Measurements from ENCODE around the gene SULF2.

SULF2 gene

GRCh38 chr20:47735412-47736400, 49.6 kb downstream of the SULF2 start:
- no peak for DNase-seq

- no peak for DNase-seq
These were observed 50.4 kb downstream of the SULF2 start for GRCh38 chr20:47734870-47735269.

GRCh38 chr20:47733892-47734291, 51.4 kb downstream of the SULF2 start:
- DNase-seq: no peak

- DNase-seq: peak; percentile 91
These were observed 54.5 kb downstream of the SULF2 start for GRCh38 chr20:47730744-47731143.

- DNase-seq: no peak
These were observed 55.8 kb downstream of the SULF2 start for GRCh38 chr20:47729472-47729871.

- DNase-seq: no peak
These were observed 57.3 kb downstream of the SULF2 start for GRCh38 chr20:47727909-47728361.

- DNase-seq: no peak
These were observed 58.0 kb downstream of the SULF2 start for GRCh38 chr20:47727170-47727880.

GRCh38 chr20:47726632-47727031, 58.6 kb downstream of the SULF2 start:
- DNase-seq: no peak

- DNase-seq: peak; percentile 86
These were observed 59.9 kb downstream of the SULF2 start for GRCh38 chr20:47725248-47725973.

- DNase-seq: no peak
These were observed 60.4 kb downstream of the SULF2 start for GRCh38 chr20:47724910-47725247.

- no peak for DNase-seq
These were observed 60.9 kb downstream of the SULF2 start for GRCh38 chr20:47724396-47724795.

GRCh38 chr20:47723322-47723721, 62.0 kb downstream of the SULF2 start:
- no peak for DNase-seq

GRCh38 chr20:47720636-47721427, 64.4 kb downstream of the SULF2 start:
- peak; percentile 35 for DNase-seq

- no peak for DNase-seq
These were observed 65.7 kb downstream of the SULF2 start for GRCh38 chr20:47719625-47720024.

- DNase-seq: no peak
These were observed 66.1 kb downstream of the SULF2 start for GRCh38 chr20:47719211-47719610.

- no peak for DNase-seq
These were observed 66.9 kb downstream of the SULF2 start for GRCh38 chr20:47718398-47718797.

GRCh38 chr20:47717421-47717820, 67.9 kb downstream of the SULF2 start:
- DNase-seq: no peak

- DNase-seq: no peak
These were observed 71.3 kb downstream of the SULF2 start for GRCh38 chr20:47713878-47714450.

GRCh38 chr20:47713163-47713562, 72.1 kb downstream of the SULF2 start:
- no peak for DNase-seq

GRCh38 chr20:47711046-47711752, 74.1 kb downstream of the SULF2 start:
- peak; percentile 45 for DNase-seq

GRCh38 chr20:47710665-47711045, 74.6 kb downstream of the SULF2 start:
- DNase-seq: no peak

Data from NCI-H2171 treated with DMSO at 0.1 percent for 48 hours (cell line).